KOPT-K1 (cell line): ENCODE results near the gene PCDHGA1.
"Not testable (repeated sequence)": the region's sequence is repeated elsewhere in the genome, so short reads cannot be mapped to it uniquely, and the experiment has no call there.

Experiments used
- H3K27ac ChIP-seq: fragments of 200-600 bp; sonication (generic); 2 replicates; pipeline ENCODE4 v1.5.1; 2016; ENCODE audit warnings: antibody characterized with exemption, mild to moderate bottlenecking, low read depth, low read length; ENCODE audit not compliant: poor library complexity, severe bottlenecking
- H3K36me3 ChIP-seq: fragments of 200-600 bp; sonication (generic); 2 replicates; pipeline ENCODE4 v1.5.1; 2017; ENCODE audit warnings: antibody characterized with exemption, mild to moderate bottlenecking, low read length, moderate library complexity; ENCODE audit not compliant: insufficient read depth
- H3K9me3 ChIP-seq: fragments of 200-600 bp; sonication (generic); 2 replicates; pipeline ENCODE4 v1.5.1; 2017; ENCODE audit warnings: antibody characterized with exemption, low read length, mild to moderate bottlenecking; ENCODE audit not compliant: insufficient read depth, poor library complexity, severe bottlenecking

PCDHGA1 gene

GRCh38 chr5:141387557-141388311 lies 57.4 kb downstream of the PCDHGA1 start, which contains the start of gene PCDHGB4:
PCDHGB4 (plus strand) TSS chr5:141387698; CDS start chr5:141387885, 187 bp downstream.
- peaks cover 23% of the 10 kb centered on the region for H3K9me3 ChIP-seq
- H3K36me3 ChIP-seq, H3K27ac ChIP-seq: not testable (repeated sequence)

DNA sequence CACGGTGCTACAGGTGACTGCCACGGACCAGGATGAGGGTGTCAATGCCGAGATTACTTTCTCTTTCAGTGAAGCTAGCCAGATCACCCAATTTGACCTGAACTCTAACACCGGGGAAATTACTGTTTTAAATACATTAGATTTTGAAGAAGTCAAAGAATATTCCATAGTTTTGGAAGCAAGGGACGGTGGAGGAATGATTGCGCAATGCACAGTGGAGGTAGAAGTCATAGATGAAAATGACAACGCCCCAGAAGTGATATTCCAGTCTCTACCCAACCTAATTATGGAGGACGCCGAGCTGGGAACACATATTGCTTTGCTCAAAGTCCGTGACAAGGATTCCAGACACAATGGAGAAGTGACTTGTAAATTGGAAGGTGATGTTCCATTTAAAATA lies 58.3 kb downstream of the PCDHGA1 start:
- Histone ChIP-seq H3K36me3 (no peaks in the 10 kb centered on the region), H3K27ac (no peak overlapping the region), H3K9me3 (peaks cover 16% of the 10 kb centered on the region)

DNA sequence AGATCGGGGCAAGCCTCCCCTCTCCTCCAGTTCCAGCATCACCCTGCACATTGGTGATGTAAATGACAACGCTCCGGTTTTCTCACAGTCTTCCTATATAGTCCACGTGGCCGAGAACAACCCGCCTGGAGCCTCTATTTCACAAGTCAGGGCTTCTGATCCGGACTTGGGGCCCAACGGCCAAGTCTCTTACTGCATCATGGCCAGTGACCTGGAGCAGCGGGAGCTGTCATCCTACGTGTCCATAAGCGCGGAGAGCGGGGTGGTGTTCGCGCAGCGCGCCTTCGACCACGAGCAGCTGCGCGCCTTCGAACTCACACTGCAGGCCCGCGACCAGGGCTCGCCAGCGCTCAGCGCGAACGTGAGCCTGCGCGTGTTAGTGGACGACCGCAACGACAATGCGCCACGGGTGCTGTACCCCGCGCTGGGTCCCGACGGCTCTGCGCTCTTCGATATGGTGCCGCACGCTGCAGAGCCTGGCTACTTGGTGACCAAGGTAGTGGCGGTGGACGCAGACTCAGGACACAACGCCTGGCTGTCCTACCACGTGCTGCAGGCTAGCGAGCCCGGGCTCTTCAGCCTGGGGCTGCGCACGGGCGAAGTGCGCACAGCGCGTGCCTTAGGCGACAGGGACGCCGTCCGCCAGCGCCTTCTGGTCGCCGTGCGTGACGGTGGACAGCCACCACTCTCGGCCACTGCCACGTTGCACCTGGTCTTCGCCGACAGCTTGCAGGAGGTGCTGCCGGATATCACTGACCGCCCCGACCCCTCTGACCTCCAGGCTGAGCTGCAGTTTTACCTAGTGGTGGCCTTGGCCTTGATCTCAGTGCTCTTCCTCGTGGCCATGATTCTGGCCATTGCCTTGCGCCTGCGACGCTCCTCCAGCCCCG lies 59.1 kb downstream of the PCDHGA1 start:
- H3K9me3 ChIP-seq = peaks cover 9% of the 10 kb centered on the region
- no peaks in the 10 kb centered on the region for H3K36me3 ChIP-seq
- no peak overlapping the region for H3K27ac ChIP-seq

- H3K36me3 ChIP-seq = no peaks in the 10 kb centered on the region
- H3K9me3 ChIP-seq = no peaks in the 10 kb centered on the region
These were observed 62.3 kb downstream of the PCDHGA1 start, which contains the start of gene PCDHGA8 for GRCh38 chr5:141392429-141393198. PCDHGA8 (plus strand) TSS chr5:141392633; CDS start chr5:141392814, 181 bp downstream.

DNA sequence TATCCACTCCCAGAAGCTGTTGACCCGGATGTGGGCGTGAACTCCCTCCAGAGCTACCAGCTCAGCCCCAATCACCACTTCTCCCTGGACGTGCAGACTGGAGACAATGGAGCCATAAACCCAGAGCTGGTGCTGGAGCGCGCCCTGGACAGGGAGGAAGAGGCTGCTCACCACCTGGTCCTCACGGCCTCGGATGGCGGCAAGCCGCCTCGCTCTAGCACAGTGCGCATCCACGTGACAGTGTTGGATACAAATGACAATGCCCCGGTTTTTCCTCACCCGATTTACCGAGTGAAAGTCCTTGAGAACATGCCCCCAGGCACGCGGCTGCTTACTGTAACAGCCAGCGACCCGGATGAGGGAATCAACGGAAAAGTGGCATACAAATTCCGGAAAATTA lies 63.0 kb downstream of the PCDHGA1 start:
- Histone ChIP-seq H3K27ac (no peak overlapping the region), H3K36me3 (no peaks in the 10 kb centered on the region), H3K9me3 (no peaks in the 10 kb centered on the region)

More at GRCh38 chr5:141392429-141393198, 62.3 kb downstream of the PCDHGA1 start, which contains the start of gene PCDHGA8:
- H3K27ac ChIP-seq = no peak within 1 kb of the TSS

DNA sequence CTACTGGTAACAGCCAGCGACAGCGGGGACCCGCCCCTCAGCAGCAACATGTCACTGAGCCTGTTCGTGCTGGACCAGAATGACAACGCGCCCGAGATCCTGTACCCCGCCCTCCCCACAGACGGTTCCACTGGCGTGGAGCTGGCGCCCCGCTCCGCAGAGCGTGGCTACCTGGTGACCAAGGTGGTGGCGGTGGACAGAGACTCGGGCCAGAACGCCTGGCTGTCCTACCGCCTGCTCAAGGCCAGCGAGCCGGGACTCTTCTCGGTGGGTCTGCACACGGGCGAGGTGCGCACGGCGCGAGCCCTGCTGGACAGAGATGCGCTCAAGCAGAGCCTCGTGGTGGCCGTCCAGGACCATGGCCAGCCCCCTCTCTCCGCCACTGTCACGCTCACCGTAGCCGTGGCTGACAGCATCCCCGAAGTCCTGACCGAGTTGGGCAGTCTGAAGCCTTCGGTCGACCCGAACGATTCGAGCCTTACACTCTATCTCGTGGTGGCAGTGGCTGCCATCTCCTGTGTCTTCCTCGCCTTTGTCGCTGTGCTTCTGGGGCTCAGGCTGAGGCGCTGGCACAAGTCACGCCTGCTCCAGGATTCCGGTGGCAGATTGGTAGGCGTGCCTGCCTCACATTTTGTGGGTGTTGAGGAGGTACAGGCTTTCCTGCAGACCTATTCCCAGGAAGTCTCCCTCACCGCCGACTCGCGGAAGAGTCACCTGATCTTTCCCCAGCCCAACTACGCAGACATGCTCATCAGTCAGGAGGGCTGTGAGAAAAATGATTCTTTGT lies 64.3 kb downstream of the PCDHGA1 start:
- not testable (repeated sequence) for H3K36me3 ChIP-seq, H3K27ac ChIP-seq, H3K9me3 ChIP-seq

GRCh38 chr5:141397756-141398551 lies 67.6 kb downstream of the PCDHGA1 start, which contains the start of gene PCDHGB5:
PCDHGB5 (plus strand) TSS chr5:141397947; CDS start chr5:141398128, 181 bp downstream.
- not testable (repeated sequence) for H3K9me3 ChIP-seq, H3K27ac ChIP-seq, H3K36me3 ChIP-seq

- H3K36me3 ChIP-seq = no peaks in the 10 kb centered on the region
- no peak overlapping the region for H3K27ac ChIP-seq
- H3K9me3 ChIP-seq = peaks cover 3% of the 10 kb centered on the region
These were observed 68.3 kb downstream of the PCDHGA1 start for GRCh38 chr5:141398608-141399007.

DNA sequence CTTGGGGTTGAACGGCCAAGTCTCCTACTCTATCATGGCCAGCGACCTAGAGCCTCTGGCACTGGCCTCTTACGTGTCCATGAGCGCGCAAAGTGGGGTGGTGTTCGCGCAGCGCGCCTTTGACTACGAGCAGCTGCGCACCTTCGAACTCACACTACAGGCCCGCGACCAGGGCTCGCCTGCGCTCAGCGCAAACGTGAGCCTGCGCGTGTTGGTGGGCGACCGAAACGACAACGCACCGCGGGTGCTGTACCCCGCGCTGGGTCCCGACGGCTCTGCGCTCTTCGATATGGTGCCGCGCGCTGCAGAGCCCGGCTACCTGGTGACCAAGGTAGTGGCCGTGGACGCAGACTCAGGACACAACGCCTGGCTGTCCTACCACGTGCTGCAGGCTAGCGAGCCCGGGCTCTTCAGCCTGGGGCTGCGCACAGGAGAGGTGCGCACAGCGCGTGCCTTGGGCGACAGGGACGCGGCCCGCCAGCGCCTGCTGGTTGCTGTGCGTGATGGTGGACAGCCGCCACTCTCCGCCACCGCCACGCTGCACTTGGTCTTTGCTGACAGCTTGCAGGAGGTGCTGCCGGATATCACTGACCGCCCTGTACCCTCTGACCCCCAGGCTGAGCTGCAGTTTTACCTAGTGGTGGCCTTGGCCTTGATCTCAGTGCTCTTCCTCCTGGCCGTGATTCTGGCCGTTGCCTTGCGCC lies 69.4 kb downstream of the PCDHGA1 start:
- H3K9me3 ChIP-seq = peaks cover 3% of the 10 kb centered on the region
- H3K36me3 ChIP-seq = no peaks in the 10 kb centered on the region

GRCh38 chr5:141402553-141403243 lies 72.4 kb downstream of the PCDHGA1 start, which contains the start of gene PCDHGA9:
PCDHGA9 (plus strand) TSS chr5:141402778; CDS start chr5:141402953, 175 bp downstream.
- peaks cover 3% of the 10 kb centered on the region for H3K9me3 ChIP-seq
- no peaks in the 10 kb centered on the region for H3K36me3 ChIP-seq
- H3K27ac ChIP-seq = no peak within 1 kb of the TSS

More for the DNA sequence above, 69.4 kb downstream of the PCDHGA1 start:
- no peak overlapping the region for H3K27ac ChIP-seq

GRCh38 chr5:141403387-141403786 lies 73.1 kb downstream of the PCDHGA1 start:
- H3K36me3 ChIP-seq = no peaks in the 10 kb centered on the region
- peaks cover 3% of the 10 kb centered on the region for H3K9me3 ChIP-seq
- no peak overlapping the region for H3K27ac ChIP-seq

GRCh38 chr5:141407790-141408505 lies 77.6 kb downstream of the PCDHGA1 start, which contains the start of gene PCDHGB6:
PCDHGB6 (plus strand) TSS chr5:141408021; CDS start chr5:141408203, 182 bp downstream.
- not testable (repeated sequence) for H3K27ac ChIP-seq, H3K9me3 ChIP-seq, H3K36me3 ChIP-seq
